Adrenal gland (tissue), 12 donors: ENCODE results near the gene ENTPD3. TPM values are rescaled to one million over a fixed set of nuclear protein-coding genes. Genes with fewer than 3 reads are reported as not detected.

Source experiments
- DNase-seq, 7 donors: peaks; one replicate each; pipeline ENCODE4 v3.0.0-alpha.2; 2019 to 2020
- H3K27ac ChIP-seq, 5 donors: fragments of 200-600 bp; sonication (generic) in 4 of 5; 1 replicate in 3 of 5; 2 replicates in 2 of 5; pipeline versions ENCODE4 v1.5.1 to v1.8.0; 2016 to 2020; ENCODE audit warnings: mild to moderate bottlenecking in 1 of 5
- H3K27me3 ChIP-seq: fragments of 200-600 bp; 2 replicates; pipeline ENCODE4 v1.8.0; 2021
- H3K36me3 ChIP-seq, 2 donors: fragments of 200-600 bp; replicated peaks in 1 of 2; 1 replicate in 1 of 2; 2 replicates in 1 of 2; pipeline versions ENCODE4 v1.5.1 to v1.8.0; 2018 to 2022
- H3K4me1 ChIP-seq, 2 donors: fragments of 200-600 bp; replicated peaks in 1 of 2; 1 replicate in 1 of 2; 2 replicates in 1 of 2; pipeline versions ENCODE4 v1.5.1 to v1.8.0; 2018 to 2021
- H3K4me3 ChIP-seq, 4 donors: fragments of 200-600 bp; sonication (generic) in 3 of 4; one replicate each; pipeline ENCODE4 v1.5.1; 2016 to 2018
- H3K9me3 ChIP-seq, 3 donors: fragments of 200-600 bp; sonication (generic) in 1 of 3; replicated peaks in 1 of 3; 1 replicate in 2 of 3; 2 replicates in 1 of 3; pipeline versions ENCODE4 v1.5.1 to v1.8.0; 2016 to 2021
- CTCF ChIP-seq, 6 experiments: fragments of 450-650 bp in 4 of 6; fragments of 200-600 bp in 2 of 6; sonication (generic) in 1 of 6; IDR thresholded peaks; 1 replicate in 5 of 6; 2 replicates in 1 of 6; pipeline versions ENCODE4 v1.5.1 to v1.8.0; 2016 to 2021; ENCODE audit warnings: antibody characterized with exemption in 6 of 6, mild to moderate bottlenecking in 2 of 6, moderate library complexity in 1 of 6
- POLR2A ChIP-seq, 2 donors: fragments of 450-650 bp; IDR thresholded peaks; one replicate each; pipeline ENCODE4 v1.6.1; 2017; ENCODE audit warnings: antibody characterized with exemption in 2 of 2, mild to moderate bottlenecking in 2 of 2, moderate library complexity in 1 of 2
- WGBS, 4 donors: extraction: QIAGEN DNeasy Blood & Tissue Kit in 2 of 4; methylation state at CpG; one replicate each; pipeline versions ENCODE4 v1.1.5 to v1.1.7; 2013 to 2017; 5-methylcytosine and 5-hydroxymethylcytosine counted together
- intact Hi-C, 2 donors: fragments of 100-400 bp; cut with DNase I; formaldehyde crosslinking; loops; one replicate each; pipeline versions ENCODE4 v1.14.1 to v1.15.0; 2022 to 2023
- polyA plus RNA-seq, 3 donors: library from polyadenylated mRNA; stranded (reverse); fragments of 200-250 nt in 2 of 3; fragments of 350-450 nt in 1 of 3; fragmentation: Illumina TruSeq in 1 of 3; extraction: RNeasy Lipid Tissue Mini Kit (QIAGEN cat#74804) in 1 of 3; gene quantifications; one replicate each; pipeline ENCODE4 v1.2.3, GENCODE V29; 2013 to 2014
- total RNA-seq, 9 donors: library from RNA; depleted of rRNA in 4 of 9; stranded (reverse); fragments of >200 nt in 4 of 9; fragments of 120-200 nt in 1 of 9; fragmentation: NEBNext Ultra II Directional in 1 of 9; extraction: Animal tissue kit (Norgen Biotek cat#: 25700) in 1 of 9; gene quantifications; one replicate each; pipeline versions ENCODE4 v1.1.0 to v1.2.4, GENCODE V29; 2013 to 2023
- donor health status: healthy with polysubstance abuse.
- donor health status: Bipolar disorder and iron deficiency.
- donor health status: DM: yes; HTN: yes; CAD: no.
- donor health status: DM: no; HTN: no; CAD: no.
- donor health status: DM: no; HTN: no; CAD: no.
- donor health status: DM: yes; HTN: yes; CAD: no.

The ENTPD3 gene
- total and polyA plus RNA-seq, 12 donors, result 0.08 to 0.72 (median 0.39) TPM; not detected in 5

DNA sequence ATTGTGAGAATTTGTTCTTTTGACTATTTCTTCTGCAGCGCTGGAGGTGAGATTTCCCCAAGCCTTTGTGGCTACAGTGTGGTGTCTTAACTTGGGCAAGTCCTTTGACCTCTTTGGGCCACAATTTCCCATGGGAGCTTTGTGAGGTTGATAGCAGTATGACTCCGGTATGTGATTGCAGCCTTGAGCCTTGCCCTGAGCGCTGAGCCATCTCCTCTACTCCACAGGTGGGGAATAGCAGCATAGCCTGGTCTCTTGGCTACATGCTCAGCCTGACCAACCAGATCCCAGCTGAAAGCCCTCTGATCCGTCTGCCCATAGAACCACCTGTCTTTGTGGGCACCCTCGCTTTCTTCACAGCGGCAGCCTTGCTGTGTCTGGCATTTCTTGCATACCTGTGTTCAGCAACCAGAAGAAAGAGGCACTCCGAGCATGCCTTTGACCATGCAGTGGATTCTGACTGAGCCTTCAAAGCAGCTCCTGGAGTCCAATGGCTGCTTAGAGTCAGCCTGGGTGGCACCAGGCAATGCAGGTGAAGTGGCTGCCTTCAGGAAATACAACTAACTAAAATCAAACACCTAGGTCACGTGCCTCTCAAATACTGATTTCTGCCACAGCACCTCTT lies 40.2 kb downstream of the ENTPD3 start:
- H3K9me3 ChIP-seq, result no peaks in the 10 kb centered on the region
- H3K27ac ChIP-seq, result no peak overlapping the region
- no peaks in the 10 kb centered on the region for H3K27me3 ChIP-seq
- no peaks in the 10 kb centered on the region for H3K36me3 ChIP-seq
- intact Hi-C loops, result no loop called here
- no peak overlapping the region for H3K4me3 ChIP-seq
- DNase-seq, result no peak
- H3K4me1 ChIP-seq, result no peaks in the 10 kb centered on the region
- no peak for TF ChIP-seq POLR2A (IDR thresholded peaks at IDR 0.05)
- WGBS, 4 donors, result 92 to 98% (median 96%) methylated on average over 7 to 8 of the region's 8 CpGs

DNA sequence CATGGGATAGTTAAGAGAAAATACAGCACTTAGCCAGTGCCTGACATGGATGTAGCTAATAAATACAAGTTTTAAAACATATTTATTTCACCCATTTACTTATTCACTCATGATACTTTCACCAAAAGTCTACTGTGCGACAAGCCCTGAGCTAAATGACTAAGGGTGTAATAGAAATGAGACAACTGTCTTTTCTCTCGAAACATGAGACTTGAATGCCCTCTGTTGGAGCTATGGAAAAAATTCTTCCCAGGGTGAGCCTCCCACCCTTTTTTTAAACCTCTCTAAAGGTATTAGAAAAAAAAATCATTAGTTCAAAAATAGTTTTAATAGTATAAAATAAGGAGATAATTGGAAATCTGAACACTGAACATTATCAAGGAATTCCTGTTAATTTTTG lies 45.8 kb downstream of the ENTPD3 start:
- Histone ChIP-seq H3K36me3 (no peaks in the 10 kb centered on the region), H3K4me1 (no peaks in the 10 kb centered on the region), H3K27ac (no peak overlapping the region), H3K27me3 (no peaks in the 10 kb centered on the region), H3K9me3 (no peaks in the 10 kb centered on the region), H3K4me3 (no peak overlapping the region)
- intact Hi-C loops, result no loop called here
- 91 to 96% (median 95%) methylated on average over 2 of the region's 2 CpGs for WGBS, 4 donors
- no peak for DNase-seq
- TF ChIP-seq CTCF (IDR thresholded peaks at IDR 0.05) (no peak), POLR2A (IDR thresholded peaks at IDR 0.05) (no peak)

- Histone ChIP-seq H3K27ac (no peak overlapping the region), H3K4me3 (no peak overlapping the region), H3K9me3 (no peaks in the 10 kb centered on the region), H3K36me3 (no peaks in the 10 kb centered on the region), H3K27me3 (no peaks in the 10 kb centered on the region), H3K4me1 (no peaks in the 10 kb centered on the region)
- no peak for DNase-seq
- WGBS, 4 donors, result 73 to 77% (median 75%) methylated on average over 5 of the region's 5 CpGs
- intact Hi-C loops, result no loop called here
- TF ChIP-seq CTCF (IDR thresholded peaks at IDR 0.05) (no peak), POLR2A (IDR thresholded peaks at IDR 0.05) (no peak)
These were observed 50.9 kb downstream of the ENTPD3 start for GRCh38 chr3:40437889-40438288.

DNA sequence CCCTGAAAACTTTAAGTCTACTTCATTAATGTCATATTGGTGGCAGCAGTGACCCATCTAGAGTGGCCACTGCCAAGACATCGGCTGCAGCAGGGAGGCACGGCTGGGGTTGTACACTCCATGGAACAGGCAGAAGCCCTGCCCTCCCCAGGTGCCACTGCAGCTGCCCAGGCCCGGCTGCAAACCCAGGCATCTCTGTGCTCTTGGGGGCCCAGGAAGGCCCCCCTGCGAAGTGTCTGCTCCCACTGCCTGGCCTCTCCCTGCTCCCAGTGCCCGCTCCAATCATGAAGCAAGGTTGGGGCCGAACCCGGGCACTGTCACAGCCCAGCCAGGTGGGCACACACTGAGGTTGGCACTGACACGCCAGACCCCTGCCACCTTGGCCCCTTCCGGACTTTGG lies 58.1 kb downstream of the ENTPD3 start:
- Histone ChIP-seq H3K36me3 (no peaks in the 10 kb centered on the region), H3K4me1 (no peaks in the 10 kb centered on the region), H3K9me3 (no peaks in the 10 kb centered on the region), H3K27ac (no peak overlapping the region), H3K27me3 (no peaks in the 10 kb centered on the region), H3K4me3 (no peak overlapping the region)
- 92 to 100% (median 94%) methylated on average over 5 to 9 of the region's 9 CpGs for WGBS, 4 donors
- intact Hi-C loops, result no loop called here
- TF ChIP-seq CTCF (IDR thresholded peaks at IDR 0.05) (no peak), POLR2A (IDR thresholded peaks at IDR 0.05) (no peak)
- no peak for DNase-seq

DNA sequence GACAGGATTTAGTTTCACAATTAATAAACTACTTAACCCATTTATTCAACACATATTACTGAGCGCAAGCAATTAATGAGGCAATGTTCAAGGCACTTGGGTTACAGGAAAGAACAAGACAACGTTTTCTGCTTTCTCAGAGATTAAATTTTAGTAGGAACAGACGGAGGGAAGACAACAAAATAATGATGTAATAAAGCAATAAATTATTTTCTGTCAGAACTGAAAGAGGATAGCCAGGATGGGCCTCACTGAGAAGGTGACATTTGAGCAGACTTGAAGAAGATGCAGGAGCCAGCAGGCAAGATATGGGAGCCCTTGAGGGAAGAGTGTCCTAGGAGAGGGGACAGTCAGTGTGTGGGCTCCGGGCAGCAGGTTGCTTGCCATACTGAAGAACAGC lies 58.9 kb downstream of the ENTPD3 start:
- 64 to 78% (median 73%) methylated on average over 4 of the region's 4 CpGs for WGBS, 4 donors
- Histone ChIP-seq H3K4me1 (no peaks in the 10 kb centered on the region), H3K36me3 (no peaks in the 10 kb centered on the region), H3K27ac (no peak overlapping the region), H3K27me3 (no peaks in the 10 kb centered on the region), H3K9me3 (no peaks in the 10 kb centered on the region), H3K4me3 (no peak overlapping the region)
- no peak for TF ChIP-seq CTCF (IDR thresholded peaks at IDR 0.05)
- TF ChIP-seq POLR2A (IDR thresholded peaks at IDR 0.05), result no peak
- intact Hi-C loops, result no loop called here
- DNase-seq, result no peak
